WTC11 (cell line): ENCODE data around the gene CRPPA. TPM values are rescaled to one million over a fixed set of nuclear protein-coding genes. Genes with fewer than 3 reads are reported as not detected.

Experiments used
- ATAC-seq: fragments of 200-7000 bp; cut with Tn5 transposase; 2 replicates; pipeline ENCODE4 v1.10.0; 2021; ENCODE audit warnings: mild to moderate bottlenecking, moderate library complexity
- CTCF ChIA-PET: fragments of 300-600 bp; sonication (Branson Sonifier 250); formaldehyde crosslinking; loops from one replicate; lab custom pipeline; 2021; ENCODE audit warnings: antibody characterized with exemption; lab: Charles Lee
- POLR2A ChIA-PET: fragments of 350-600 bp; sonication (Branson Sonifier 250); formaldehyde crosslinking; loops from one replicate; lab custom pipeline; 2021; ENCODE audit warnings: antibody characterized with exemption; lab: Charles Lee
- DNase-seq: peaks from one replicate; pipeline ENCODE4 v3.0.0; 2021; ENCODE audit warnings: low spot score
- H3K27ac Mint-ChIP-seq: 2 replicates; pipeline ENCODE4 v1.8.0; 2021; ENCODE audit warnings: mixed read lengths
- H3K27me3 Mint-ChIP-seq: 2 replicates; pipeline ENCODE4 v1.8.0; 2021; ENCODE audit warnings: low read depth, mild to moderate bottlenecking, moderate library complexity, mixed read lengths
- H3K36me3 Mint-ChIP-seq: 2 replicates; pipeline ENCODE4 v1.8.0; 2021; ENCODE audit warnings: mixed read lengths
- H3K4me1 Mint-ChIP-seq: 2 replicates; pipeline ENCODE4 v1.8.0; 2022; ENCODE audit warnings: mixed read lengths
- H3K4me3 Mint-ChIP-seq: 2 replicates; pipeline ENCODE4 v1.8.0; 2021; ENCODE audit warnings: mild to moderate bottlenecking, moderate library complexity, mixed read lengths
- H3K9me3 Mint-ChIP-seq: 2 replicates; pipeline ENCODE4 v1.8.0; 2021; ENCODE audit warnings: mixed read lengths
- ELF4 ChIP-seq: sonication (generic); formaldehyde crosslinking; IDR thresholded peaks from 2 replicates; pipeline ENCODE4 v1.8.1; 2022; ENCODE audit warnings: low read depth, mild to moderate bottlenecking, moderate library complexity, missing genetic modification reagents
- EMX1 ChIP-seq: fragments of 250-450 bp; sonication (Bioruptor Pico); IDR thresholded peaks from 2 replicates; pipeline ENCODE4 v1.8.0; 2021; ENCODE audit warnings: mild to moderate bottlenecking
- FOXP1 ChIP-seq: sonication (generic); formaldehyde crosslinking; IDR thresholded peaks from 2 replicates; pipeline ENCODE4 v1.8.0; 2022; ENCODE audit warnings: missing genetic modification reagents, mild to moderate bottlenecking, moderate library complexity, borderline replicate concordance
- IRF2 ChIP-seq: sonication (generic); formaldehyde crosslinking; IDR thresholded peaks from 2 replicates; pipeline ENCODE4 v1.8.0; 2022; ENCODE audit warnings: low read depth, missing genetic modification reagents, borderline replicate concordance
- MXD4 ChIP-seq: fragments of 250-450 bp; sonication (Bioruptor Pico); IDR thresholded peaks from 2 replicates; pipeline ENCODE4 v1.8.0; 2021; ENCODE audit warnings: mild to moderate bottlenecking, moderate library complexity, borderline replicate concordance
- SMAD3 ChIP-seq: sonication (generic); formaldehyde crosslinking; IDR thresholded peaks from 2 replicates; pipeline ENCODE4 v1.8.0; 2022; ENCODE audit warnings: missing genetic modification reagents, mild to moderate bottlenecking, borderline replicate concordance
- SOX15 ChIP-seq: fragments of 250-450 bp; sonication (Bioruptor Pico); IDR thresholded peaks from 2 replicates; pipeline ENCODE4 v1.9.0; 2021; ENCODE audit warnings: mild to moderate bottlenecking
- SP1 ChIP-seq: sonication (generic); formaldehyde crosslinking; conservative IDR thresholded peaks from 2 replicates; pipeline ENCODE4 v1.8.1; 2022; ENCODE audit warnings: missing genetic modification reagents
- TCF7 ChIP-seq: sonication (generic); formaldehyde crosslinking; IDR thresholded peaks from 2 replicates; pipeline ENCODE4 v1.8.0; 2022; ENCODE audit warnings: mild to moderate bottlenecking, low read depth, missing genetic modification reagents, moderate library complexity
- TP53 ChIP-seq: sonication (generic); formaldehyde crosslinking; IDR thresholded peaks from 2 replicates; pipeline ENCODE4 v1.8.1; 2023; ENCODE audit warnings: mild to moderate bottlenecking, missing genetic modification reagents
- ZNF219 ChIP-seq: sonication (generic); formaldehyde crosslinking; IDR thresholded peaks from 2 replicates; pipeline ENCODE4 v1.8.0; 2023; ENCODE audit warnings: missing genetic modification reagents, mild to moderate bottlenecking, borderline replicate concordance
- ZNF423 ChIP-seq: fragments of 250-450 bp; sonication (Bioruptor Pico); IDR thresholded peaks from 2 replicates; pipeline ENCODE4 v2.1.2; 2022; ENCODE audit warnings: mild to moderate bottlenecking, moderate library complexity
- ZNF671 ChIP-seq: fragments of 250-450 bp; sonication (Bioruptor Pico); IDR thresholded peaks from 2 replicates; pipeline ENCODE4 v1.8.0; 2021; ENCODE audit warnings: mild to moderate bottlenecking
- total RNA-seq: library from RNA; stranded (reverse); gene quantifications from 3 replicates; pipeline ENCODE4 v1.2.3, GENCODE V29; 2021
- TF ChIP-seq, protein P1 (sequence below): sonication (generic); formaldehyde crosslinking; IDR thresholded peaks from 2 replicates; pipeline ENCODE4 v1.8.1; 2023; ENCODE audit warnings: mild to moderate bottlenecking, missing genetic modification reagents
- TF ChIP-seq, protein P2 (sequence below): fragments of 250-450 bp; sonication (Bioruptor Pico); IDR thresholded peaks from 2 replicates; pipeline ENCODE4 v1.8.0; 2021; ENCODE audit warnings: mild to moderate bottlenecking
- TF ChIP-seq, protein P3 (sequence below): sonication (generic); formaldehyde crosslinking; IDR thresholded peaks from 2 replicates; pipeline ENCODE4 v1.8.1; 2022; ENCODE audit warnings: low read depth, mild to moderate bottlenecking, moderate library complexity, missing genetic modification reagents, borderline replicate concordance
- TF ChIP-seq, protein P4 (sequence below): sonication (generic); formaldehyde crosslinking; IDR thresholded peaks from 2 replicates; pipeline ENCODE4 v1.8.0; 2022; ENCODE audit warnings: mild to moderate bottlenecking, missing genetic modification reagents
- TF ChIP-seq, protein P5 (sequence below): fragments of 250-450 bp; sonication (Bioruptor Pico); conservative IDR thresholded peaks from 2 replicates; pipeline ENCODE4 v1.9.0; 2021; ENCODE audit warnings: mild to moderate bottlenecking
- TF ChIP-seq, protein P6 (sequence below): sonication (generic); formaldehyde crosslinking; IDR thresholded peaks from 2 replicates; pipeline ENCODE4 v1.8.0; 2023; ENCODE audit warnings: mild to moderate bottlenecking, missing genetic modification reagents
- TF ChIP-seq, protein P7 (sequence below): sonication (generic); formaldehyde crosslinking; IDR thresholded peaks from 2 replicates; pipeline ENCODE4 v1.8.1; 2022; ENCODE audit warnings: mild to moderate bottlenecking, missing genetic modification reagents, moderate library complexity, borderline replicate concordance

The CRPPA gene
- total RNA-seq, 1 experiment from 2014 or later: 0.87 TPM

DNA sequence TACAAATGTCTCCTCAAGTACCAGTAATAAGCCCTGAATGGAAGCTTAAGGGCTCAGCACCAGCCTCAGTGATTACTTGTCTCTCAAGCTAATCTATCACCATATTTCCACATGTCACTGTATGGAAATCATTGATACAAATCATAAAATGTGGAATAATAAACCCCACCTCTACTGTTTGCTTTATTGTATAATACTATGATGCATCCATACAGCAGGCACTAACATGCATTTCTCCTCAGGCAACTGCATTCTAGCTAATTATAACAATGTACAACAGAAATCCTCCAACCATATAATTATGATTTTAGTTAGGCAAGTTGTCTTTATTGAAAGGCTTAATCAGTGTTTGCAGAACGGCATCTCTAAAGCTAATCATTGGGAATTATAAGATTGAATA lies 26.2 kb downstream of the CRPPA start (continued):
- TF ChIP-seq ELF4 (CRISPR knock-in tag): no peak
- no peak for TF ChIP-seq SMAD3 (CRISPR knock-in tag)
- TF ChIP-seq, protein P1, sequence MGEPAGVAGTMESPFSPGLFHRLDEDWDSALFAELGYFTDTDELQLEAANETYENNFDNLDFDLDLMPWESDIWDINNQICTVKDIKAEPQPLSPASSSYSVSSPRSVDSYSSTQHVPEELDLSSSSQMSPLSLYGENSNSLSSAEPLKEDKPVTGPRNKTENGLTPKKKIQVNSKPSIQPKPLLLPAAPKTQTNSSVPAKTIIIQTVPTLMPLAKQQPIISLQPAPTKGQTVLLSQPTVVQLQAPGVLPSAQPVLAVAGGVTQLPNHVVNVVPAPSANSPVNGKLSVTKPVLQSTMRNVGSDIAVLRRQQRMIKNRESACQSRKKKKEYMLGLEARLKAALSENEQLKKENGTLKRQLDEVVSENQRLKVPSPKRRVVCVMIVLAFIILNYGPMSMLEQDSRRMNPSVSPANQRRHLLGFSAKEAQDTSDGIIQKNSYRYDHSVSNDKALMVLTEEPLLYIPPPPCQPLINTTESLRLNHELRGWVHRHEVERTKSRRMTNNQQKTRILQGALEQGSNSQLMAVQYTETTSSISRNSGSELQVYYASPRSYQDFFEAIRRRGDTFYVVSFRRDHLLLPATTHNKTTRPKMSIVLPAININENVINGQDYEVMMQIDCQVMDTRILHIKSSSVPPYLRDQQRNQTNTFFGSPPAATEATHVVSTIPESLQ (CRISPR knock-in tag): no peak
- no peak for TF ChIP-seq ZNF219
- TF ChIP-seq, all 79 proteins: peak for 0

DNA sequence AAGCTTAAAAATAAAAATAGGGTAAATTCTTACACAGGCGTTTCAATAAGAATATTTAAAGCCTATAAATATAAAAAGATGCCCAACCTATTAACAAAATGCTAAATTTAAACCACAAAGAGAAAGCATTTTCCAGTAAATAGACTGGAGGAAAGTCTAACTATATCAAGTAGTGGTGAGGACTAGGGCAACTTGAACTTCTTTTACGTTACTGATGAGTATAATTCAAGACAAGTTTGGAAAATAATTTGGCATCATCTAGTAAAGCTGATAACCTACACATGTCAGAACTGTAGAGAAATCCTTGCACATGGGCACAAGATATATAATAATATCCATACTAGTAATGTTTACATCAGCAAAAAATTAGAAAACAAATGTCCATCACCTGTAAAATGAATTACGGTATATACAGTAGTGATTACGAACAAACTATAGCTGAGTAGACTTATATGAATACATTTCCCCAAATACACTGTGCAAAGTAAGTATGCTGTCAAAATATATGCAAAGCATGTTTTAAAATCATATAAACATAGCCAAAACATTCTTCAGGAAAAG lies 27.4 kb downstream of the CRPPA start:
- Mint-ChIP-seq H3K4me1 (no peaks in the 10 kb centered on the region), H3K9me3 (peaks cover 80% of the 10 kb centered on the region), H3K27me3 (peaks cover 23% of the 10 kb centered on the region), H3K36me3 (peaks cover 44% of the 10 kb centered on the region), H3K4me3 (no peak overlapping the region), H3K27ac (no peak overlapping the region)
- ChIA-PET CTCF (no interaction called here), POLR2A (interaction anchor here (0.6 kb wide), 1 partner anchor 914 kb away, joined by 3 read pairs; no protein-coding TSS in a partner anchor)
- TF ChIP-seq MXD4 (CRISPR knock-in tag): no peak
- TF ChIP-seq, protein P2, sequence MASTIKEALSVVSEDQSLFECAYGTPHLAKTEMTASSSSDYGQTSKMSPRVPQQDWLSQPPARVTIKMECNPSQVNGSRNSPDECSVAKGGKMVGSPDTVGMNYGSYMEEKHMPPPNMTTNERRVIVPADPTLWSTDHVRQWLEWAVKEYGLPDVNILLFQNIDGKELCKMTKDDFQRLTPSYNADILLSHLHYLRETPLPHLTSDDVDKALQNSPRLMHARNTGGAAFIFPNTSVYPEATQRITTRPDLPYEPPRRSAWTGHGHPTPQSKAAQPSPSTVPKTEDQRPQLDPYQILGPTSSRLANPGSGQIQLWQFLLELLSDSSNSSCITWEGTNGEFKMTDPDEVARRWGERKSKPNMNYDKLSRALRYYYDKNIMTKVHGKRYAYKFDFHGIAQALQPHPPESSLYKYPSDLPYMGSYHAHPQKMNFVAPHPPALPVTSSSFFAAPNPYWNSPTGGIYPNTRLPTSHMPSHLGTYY (CRISPR knock-in tag): no peak
- TF ChIP-seq TP53 (CRISPR knock-in tag): no peak
- no peak for TF ChIP-seq FOXP1 (CRISPR knock-in tag)
- no peak for TF ChIP-seq ZNF423
- TF ChIP-seq TCF7 (CRISPR knock-in tag): no peak
- TF ChIP-seq SP1: no peak
- ATAC-seq: no peak
- no peak for DNase-seq

DNA sequence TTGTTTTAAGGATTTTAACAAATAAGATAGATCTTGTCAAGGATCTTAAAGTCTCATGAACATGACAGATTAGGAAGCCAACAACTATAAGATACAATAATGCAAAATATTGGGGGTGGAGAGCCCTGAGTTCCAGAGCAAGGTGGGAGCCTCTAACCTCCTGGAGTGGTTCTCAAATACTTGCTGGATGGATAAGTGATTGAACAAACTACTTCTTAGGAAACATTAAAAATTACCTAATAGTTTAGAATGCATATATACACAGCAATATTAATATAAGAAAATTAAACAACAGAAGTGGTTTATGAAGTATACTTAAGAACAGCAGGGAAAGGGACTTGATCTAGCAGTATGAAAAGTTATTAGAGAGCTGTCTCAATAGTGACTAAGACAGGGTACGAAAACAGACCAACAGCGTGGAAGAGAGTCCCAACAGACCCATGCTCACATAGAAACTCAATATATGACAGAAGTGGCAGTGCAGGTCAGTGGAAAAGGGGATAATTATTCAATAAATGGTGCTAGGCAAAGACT lies 28.3 kb downstream of the CRPPA start:
- no peak overlapping the region for H3K27ac Mint-ChIP-seq
- no peak for DNase-seq
- H3K4me3 Mint-ChIP-seq: no peak overlapping the region
- ATAC-seq: no peak
- peaks cover 35% of the 10 kb centered on the region for H3K36me3 Mint-ChIP-seq
- ChIA-PET POLR2A (no interaction called here), CTCF (no interaction called here)
- peaks cover 17% of the 10 kb centered on the region for H3K27me3 Mint-ChIP-seq
- H3K4me1 Mint-ChIP-seq: no peaks in the 10 kb centered on the region
- H3K9me3 Mint-ChIP-seq: peaks cover 75% of the 10 kb centered on the region
- no peak for TF ChIP-seq ZNF671 (CRISPR knock-in tag)
- TF ChIP-seq, protein P3, sequence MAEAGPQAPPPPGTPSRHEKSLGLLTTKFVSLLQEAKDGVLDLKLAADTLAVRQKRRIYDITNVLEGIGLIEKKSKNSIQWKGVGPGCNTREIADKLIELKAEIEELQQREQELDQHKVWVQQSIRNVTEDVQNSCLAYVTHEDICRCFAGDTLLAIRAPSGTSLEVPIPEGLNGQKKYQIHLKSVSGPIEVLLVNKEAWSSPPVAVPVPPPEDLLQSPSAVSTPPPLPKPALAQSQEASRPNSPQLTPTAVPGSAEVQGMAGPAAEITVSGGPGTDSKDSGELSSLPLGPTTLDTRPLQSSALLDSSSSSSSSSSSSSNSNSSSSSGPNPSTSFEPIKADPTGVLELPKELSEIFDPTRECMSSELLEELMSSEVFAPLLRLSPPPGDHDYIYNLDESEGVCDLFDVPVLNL: no peak
- TF ChIP-seq, protein P4, sequence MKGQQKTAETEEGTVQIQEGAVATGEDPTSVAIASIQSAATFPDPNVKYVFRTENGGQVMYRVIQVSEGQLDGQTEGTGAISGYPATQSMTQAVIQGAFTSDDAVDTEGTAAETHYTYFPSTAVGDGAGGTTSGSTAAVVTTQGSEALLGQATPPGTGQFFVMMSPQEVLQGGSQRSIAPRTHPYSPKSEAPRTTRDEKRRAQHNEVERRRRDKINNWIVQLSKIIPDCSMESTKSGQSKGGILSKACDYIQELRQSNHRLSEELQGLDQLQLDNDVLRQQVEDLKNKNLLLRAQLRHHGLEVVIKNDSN: no peak
- TF ChIP-seq, protein P5, sequence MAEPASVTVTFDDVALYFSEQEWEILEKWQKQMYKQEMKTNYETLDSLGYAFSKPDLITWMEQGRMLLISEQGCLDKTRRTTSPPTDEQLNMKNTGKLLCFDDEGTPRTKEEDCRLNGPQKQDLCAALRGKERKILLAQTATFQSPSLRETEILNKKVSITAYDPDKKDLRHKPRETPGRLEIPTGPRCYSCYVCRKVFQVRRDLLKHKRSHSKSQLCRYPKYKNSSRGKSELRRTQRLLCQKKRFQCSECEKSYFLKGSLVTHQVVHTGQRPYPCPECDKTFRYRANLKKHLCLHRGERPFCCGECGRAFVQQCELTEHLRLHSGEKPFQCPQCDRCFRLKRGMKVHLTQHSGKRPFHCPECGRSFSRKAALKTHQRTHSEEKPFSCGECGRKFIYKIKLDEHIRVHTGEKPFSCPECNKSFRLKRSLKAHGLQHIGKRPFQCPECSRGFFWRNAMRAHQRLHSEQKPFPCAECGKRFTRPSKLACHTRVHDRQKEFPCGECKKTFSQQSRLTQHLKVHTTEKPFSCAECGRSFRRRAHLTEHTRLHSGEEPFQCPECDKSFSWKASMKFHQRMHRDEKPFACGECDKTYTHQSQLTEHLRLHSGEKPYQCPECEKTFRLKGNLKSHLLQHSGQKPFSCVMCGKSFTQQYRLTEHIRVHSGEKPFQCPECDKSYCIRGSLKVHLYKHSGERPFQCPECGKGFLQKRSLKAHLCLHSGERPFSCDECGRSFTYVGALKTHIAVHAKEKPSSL (CRISPR knock-in tag): no peak
- TF ChIP-seq EMX1: no peak
- no peak for TF ChIP-seq SOX15 (CRISPR knock-in tag)
- no peak for TF ChIP-seq ZNF219
- TF ChIP-seq, protein P6, sequence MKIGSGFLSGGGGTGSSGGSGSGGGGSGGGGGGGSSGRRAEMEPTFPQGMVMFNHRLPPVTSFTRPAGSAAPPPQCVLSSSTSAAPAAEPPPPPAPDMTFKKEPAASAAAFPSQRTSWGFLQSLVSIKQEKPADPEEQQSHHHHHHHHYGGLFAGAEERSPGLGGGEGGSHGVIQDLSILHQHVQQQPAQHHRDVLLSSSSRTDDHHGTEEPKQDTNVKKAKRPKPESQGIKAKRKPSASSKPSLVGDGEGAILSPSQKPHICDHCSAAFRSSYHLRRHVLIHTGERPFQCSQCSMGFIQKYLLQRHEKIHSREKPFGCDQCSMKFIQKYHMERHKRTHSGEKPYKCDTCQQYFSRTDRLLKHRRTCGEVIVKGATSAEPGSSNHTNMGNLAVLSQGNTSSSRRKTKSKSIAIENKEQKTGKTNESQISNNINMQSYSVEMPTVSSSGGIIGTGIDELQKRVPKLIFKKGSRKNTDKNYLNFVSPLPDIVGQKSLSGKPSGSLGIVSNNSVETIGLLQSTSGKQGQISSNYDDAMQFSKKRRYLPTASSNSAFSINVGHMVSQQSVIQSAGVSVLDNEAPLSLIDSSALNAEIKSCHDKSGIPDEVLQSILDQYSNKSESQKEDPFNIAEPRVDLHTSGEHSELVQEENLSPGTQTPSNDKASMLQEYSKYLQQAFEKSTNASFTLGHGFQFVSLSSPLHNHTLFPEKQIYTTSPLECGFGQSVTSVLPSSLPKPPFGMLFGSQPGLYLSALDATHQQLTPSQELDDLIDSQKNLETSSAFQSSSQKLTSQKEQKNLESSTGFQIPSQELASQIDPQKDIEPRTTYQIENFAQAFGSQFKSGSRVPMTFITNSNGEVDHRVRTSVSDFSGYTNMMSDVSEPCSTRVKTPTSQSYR: no peak
- TF ChIP-seq, protein P7, sequence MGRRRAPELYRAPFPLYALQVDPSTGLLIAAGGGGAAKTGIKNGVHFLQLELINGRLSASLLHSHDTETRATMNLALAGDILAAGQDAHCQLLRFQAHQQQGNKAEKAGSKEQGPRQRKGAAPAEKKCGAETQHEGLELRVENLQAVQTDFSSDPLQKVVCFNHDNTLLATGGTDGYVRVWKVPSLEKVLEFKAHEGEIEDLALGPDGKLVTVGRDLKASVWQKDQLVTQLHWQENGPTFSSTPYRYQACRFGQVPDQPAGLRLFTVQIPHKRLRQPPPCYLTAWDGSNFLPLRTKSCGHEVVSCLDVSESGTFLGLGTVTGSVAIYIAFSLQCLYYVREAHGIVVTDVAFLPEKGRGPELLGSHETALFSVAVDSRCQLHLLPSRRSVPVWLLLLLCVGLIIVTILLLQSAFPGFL (CRISPR knock-in tag): no peak
- no peak for TF ChIP-seq IRF2 (CRISPR knock-in tag)
- no peak for TF ChIP-seq ELF4 (CRISPR knock-in tag)
